Iris pigment epithelial cell (primary cell): ENCODE measurements around the gene PCDHGC4.

ENCODE experiments used
- DNase-seq: peaks from one replicate; pipeline ENCODE4 v3.0.0-alpha.2; 2011; ENCODE audit warnings: low read depth

PCDHGC4 gene

DNA sequence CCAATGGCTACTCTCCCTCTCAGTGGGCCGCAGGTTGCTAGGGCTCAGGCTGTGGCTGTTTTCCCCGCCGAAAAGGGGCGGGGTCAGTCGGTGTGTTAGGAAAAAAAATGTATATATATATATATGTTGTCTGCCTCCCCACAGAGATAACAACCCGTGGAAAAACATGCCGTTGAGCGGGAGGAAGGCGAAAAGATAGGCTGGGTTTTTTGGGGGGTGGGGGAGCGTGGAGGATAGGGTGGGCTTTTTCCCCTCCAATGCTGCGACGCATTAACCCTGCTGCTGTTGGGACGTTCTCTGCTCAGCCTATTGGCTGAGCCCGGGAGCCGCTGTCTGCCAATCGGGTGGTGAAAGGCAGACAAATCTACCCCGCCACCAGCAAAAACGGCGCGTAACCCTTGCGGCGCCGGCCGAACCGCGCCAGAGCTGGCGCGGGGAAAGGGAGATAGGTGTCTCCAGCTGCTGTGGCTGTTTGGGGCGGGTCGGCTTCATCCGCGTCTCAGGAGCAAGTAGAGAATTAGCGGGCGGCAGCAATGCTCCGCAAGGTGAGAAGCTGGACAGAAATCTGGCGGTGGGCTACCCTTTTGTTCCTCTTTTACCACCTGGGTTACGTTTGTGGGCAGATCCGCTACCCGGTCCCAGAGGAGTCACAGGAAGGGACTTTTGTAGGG, at the start of gene PCDHGC4:
Gene PCDHGC4, plus strand, starts transcription at position 390 of the 671 bp plus-strand sequence. Its CDS starts 144 bp downstream, at position 534.
- DNase-seq, result peak; percentile 62

DNA sequence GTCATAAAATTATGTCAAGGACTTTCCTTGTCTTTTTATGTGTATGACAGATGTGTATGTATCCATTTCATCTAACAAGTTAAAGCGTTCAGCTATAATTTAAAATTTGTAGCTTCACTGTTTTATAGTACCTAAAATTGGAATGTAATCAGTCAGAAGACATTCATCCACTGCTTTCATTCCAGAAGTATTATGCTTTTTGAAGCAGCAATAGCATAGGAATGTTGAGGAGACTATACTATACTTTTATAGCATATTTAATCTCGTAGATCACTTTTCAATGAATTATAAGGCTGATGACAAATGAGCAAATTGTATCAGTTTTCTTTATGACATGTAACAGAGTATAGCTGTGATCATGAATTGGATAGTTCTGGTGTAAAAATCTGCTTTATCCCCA, 47.6 kb upstream of the PCDHGC4 start:
- DNase-seq, result no peak

GRCh38 chr5:141439411-141440141, 45.3 kb upstream of the PCDHGC4 start:
- no peak for DNase-seq

- DNase-seq, result no peak
Measured at GRCh38 chr5:141440341-141440740, 44.5 kb upstream of the PCDHGC4 start.

GRCh38 chr5:141441571-141442170, 43.2 kb upstream of the PCDHGC4 start:
- DNase-seq, result no peak

DNA sequence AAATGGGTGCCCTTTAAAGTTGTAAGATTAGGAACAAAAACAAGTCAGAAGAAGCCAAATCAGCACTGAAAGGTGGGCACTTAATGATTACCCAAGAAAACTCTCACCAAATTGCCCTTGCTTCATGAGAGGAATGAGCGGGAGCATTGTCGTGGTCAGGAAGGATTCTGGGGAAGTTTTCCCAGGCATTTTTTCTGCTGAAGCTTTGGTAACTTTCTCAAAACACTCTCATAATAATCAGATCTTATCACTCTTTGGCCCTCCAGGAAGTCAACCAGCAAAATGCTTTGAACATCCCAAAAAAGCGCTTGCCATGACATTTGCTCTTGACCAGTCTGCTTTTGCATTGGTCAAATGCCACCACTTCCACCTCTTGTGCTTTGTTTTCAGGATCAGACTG, 19.5 kb upstream of the PCDHGC4 start:
- DNase-seq, result no peak

DNA sequence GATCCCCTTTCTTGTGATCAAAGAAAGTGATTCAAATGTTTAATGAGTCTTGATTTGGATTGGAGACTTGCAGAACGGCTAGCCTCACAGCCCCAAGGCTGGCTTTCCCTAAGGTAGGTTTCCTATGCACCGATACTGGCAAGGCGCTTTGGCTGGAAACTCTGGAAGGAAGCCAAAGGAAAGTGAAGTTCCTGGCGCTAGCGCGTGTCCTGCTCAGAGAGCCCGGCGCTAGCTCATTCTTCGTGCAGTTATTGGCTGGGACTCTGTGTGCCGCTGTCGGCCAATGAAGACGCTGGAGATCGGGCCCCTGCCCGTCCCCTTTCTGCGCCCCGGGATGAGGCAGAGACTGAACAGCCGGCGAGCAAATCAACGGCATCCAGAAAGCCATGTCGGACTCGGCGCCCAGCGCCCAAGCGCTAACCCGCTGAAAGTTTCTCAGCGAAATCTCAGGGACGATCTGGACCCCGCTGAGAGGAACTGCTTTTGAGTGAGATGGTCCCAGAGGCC, 9.2 kb upstream of the PCDHGC4 start, which contains the start of gene PCDHGC3:
Gene PCDHGC3, plus strand, starts transcription at position 342 of the 507 bp plus-strand sequence. Its CDS starts 151 bp downstream, at position 493.
- peak; percentile 97 for DNase-seq

DNA sequence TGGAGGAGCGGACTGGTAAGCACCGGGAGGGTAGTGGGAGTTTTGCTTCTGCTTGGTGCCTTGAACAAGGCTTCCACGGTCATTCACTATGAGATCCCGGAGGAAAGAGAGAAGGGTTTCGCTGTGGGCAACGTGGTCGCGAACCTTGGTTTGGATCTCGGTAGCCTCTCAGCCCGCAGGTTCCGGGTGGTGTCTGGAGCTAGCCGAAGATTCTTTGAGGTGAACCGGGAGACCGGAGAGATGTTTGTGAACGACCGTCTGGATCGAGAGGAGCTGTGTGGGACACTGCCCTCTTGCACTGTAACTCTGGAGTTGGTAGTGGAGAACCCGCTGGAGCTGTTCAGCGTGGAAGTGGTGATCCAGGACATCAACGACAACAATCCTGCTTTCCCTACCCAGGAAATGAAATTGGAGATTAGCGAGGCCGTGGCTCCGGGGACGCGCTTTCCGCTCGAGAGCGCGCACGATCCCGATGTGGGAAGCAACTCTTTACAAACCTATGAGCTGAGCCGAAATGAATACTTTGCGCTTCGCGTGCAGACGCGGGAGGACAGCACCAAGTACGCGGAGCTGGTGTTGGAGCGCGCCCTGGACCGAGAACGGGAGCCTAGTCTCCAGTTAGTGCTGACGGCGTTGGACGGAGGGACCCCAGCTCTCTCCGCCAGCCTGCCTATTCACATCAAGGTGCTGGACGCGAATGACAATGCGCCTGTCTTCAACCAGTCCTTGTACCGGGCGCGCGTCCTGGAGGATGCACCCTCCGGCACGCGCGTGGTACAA, 8.5 kb upstream of the PCDHGC4 start:
- DNase-seq, result peak; percentile 83

DNA sequence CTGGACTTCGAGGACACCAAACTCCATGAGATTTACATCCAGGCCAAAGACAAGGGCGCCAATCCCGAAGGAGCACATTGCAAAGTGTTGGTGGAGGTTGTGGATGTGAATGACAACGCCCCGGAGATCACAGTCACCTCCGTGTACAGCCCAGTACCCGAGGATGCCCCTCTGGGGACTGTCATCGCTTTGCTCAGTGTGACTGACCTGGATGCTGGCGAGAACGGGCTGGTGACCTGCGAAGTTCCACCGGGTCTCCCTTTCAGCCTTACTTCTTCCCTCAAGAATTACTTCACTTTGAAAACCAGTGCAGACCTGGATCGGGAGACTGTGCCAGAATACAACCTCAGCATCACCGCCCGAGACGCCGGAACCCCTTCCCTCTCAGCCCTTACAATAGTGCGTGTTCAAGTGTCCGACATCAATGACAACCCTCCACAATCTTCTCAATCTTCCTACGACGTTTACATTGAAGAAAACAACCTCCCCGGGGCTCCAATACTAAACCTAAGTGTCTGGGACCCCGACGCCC, 7.7 kb upstream of the PCDHGC4 start:
- no peak for DNase-seq

GRCh38 chr5:141477815-141478214, 7.0 kb upstream of the PCDHGC4 start:
- DNase-seq, result no peak

- no peak for DNase-seq
Measured at GRCh38 chr5:141478321-141478945, 6.4 kb upstream of the PCDHGC4 start.

DNA sequence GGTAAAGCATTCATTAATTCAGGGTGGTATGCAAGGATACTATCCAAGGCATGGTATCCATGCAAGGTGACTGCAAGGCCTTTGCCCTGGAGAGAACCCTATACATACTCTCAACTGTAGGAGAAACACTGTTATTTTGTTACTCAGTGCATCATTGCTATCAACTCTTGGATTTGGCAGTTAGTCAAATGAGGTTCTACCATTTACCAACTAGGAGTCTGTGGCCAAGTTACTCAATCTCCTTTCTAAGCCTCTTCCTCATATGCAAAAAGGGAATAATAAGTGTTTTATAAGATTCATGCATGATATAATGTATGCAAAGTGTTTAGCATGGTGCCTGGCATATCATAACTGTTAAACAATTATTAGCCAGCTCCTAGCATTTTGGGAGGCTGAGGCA, 5.1 kb upstream of the PCDHGC4 start:
- DNase-seq, result no peak

- DNase-seq, result no peak
Measured at GRCh38 chr5:141483902-141484301, 928 bp upstream of the PCDHGC4 start.

GRCh38 chr5:141484310-141484640, 555 bp upstream of the PCDHGC4 start:
- DNase-seq, result no peak

GRCh38 chr5:141485321-141486055, 658 bp downstream of the PCDHGC4 start:
- no peak for DNase-seq

DNA sequence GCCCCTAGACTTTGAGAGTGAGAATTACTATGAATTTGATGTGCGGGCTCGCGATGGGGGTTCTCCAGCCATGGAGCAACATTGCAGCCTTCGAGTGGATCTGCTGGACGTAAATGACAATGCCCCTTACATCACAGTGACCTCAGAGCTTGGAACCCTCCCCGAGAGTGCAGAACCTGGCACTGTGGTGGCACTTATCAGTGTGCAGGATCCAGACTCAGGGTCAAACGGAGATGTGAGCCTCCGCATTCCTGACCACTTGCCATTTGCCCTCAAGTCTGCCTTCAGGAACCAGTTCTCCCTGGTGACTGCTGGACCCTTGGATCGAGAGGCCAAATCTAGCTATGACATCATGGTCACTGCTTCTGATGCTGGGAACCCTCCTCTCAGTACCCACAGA, 1.3 kb downstream of the PCDHGC4 start:
- no peak for DNase-seq

GRCh38 chr5:141487131-141487530, 2.3 kb downstream of the PCDHGC4 start:
- DNase-seq, result no peak

DNA sequence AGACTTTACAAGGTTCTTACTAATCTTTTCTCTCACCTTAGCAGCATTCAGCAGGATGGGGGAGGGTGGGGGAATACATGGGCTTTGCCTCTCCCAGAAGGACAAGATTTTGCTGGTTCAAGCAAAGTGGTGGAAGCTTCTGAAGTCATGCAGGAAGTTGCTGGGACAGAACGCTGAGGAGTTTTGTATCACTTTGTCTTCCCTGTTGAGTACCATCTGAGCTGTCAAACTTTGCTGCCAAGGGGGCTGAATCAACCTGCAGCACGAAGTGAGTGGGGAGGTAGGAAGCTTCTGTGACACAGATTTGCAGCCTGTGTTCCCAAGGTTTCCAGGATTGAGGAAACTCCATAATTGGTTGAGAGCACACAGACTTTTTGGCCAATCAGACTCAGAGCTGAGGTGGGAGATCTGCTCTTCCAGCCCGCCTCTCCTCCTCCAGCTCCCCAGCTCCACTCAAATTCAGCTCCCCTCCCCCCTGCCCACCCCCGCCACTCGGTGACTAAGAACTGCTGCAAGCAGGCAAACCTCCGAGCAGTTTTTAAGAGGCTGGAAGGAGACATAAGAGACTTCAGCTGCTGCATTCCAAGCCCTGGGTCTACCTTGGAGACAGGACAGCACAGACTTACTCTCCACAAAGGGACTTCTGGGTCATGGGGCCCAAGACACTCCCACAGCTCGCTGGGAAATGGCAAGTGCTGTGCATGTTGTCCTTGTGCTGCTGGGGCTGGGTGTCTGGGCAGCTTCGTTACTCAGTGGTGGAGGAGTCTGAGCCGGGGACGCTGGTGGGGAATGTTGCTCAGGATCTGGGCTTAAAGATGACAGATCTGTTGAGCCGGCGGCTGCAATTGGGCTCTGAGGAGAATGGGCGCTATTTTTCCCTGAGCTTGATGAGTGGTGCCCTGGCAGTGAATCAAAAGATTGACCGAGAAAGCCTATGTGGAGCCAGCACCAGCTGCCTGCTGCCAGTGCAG, 4.0 kb downstream of the PCDHGC4 start, which contains the start of gene PCDHGC5:
Gene PCDHGC5, plus strand, starts transcription at position 491 of the 971 bp plus-strand sequence. Its CDS starts 160 bp downstream, at position 651.
- DNase-seq, result peak; percentile 47

DNA sequence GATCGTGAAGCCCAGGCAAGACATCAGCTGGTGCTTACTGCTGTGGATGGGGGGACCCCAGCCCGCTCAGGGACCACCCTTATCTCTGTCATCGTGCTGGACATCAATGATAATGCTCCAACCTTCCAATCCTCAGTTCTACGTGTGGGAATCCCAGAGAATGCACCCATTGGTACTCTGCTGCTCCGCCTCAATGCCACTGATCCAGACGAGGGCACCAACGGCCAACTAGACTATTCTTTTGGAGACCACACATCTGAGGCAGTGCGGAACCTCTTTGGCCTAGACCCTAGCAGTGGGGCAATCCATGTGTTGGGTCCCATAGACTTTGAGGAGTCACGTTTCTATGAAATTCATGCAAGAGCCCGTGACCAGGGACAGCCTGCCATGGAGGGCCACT, 5.0 kb downstream of the PCDHGC4 start:
- DNase-seq, result no peak
